ENCODE data around the gene SOCS2. TPM values are rescaled to one million over a fixed set of nuclear protein-coding genes. Genes with fewer than 3 reads are reported as not detected.

SOCS2 gene
- total and polyA plus RNA-seq, 2 of the 13 experiments (the other 11 are each of a cell fraction or from before 2014, with no cell fraction given) = 0.62 to 1.5 TPM

DNA sequence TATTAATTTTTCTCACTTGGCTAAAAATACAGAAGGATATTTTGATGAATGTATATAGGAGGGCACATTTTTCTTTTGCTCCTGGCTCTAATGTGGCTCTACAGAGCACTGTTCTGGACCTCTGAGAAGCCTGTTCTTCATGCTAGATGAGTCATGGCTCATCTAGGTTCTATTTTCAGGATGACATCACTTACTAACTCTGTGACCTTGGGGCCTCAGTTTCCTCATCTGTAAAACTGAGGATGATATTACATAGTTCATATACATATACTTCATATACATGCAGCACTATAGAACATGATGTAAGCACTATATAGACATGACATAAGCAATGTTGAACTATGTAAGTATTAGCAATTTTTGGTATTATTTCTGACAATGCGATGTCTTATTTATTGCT is 35.8 kb downstream of the SOCS2 start (continued):
- TF ChIP-seq, protein P1, sequence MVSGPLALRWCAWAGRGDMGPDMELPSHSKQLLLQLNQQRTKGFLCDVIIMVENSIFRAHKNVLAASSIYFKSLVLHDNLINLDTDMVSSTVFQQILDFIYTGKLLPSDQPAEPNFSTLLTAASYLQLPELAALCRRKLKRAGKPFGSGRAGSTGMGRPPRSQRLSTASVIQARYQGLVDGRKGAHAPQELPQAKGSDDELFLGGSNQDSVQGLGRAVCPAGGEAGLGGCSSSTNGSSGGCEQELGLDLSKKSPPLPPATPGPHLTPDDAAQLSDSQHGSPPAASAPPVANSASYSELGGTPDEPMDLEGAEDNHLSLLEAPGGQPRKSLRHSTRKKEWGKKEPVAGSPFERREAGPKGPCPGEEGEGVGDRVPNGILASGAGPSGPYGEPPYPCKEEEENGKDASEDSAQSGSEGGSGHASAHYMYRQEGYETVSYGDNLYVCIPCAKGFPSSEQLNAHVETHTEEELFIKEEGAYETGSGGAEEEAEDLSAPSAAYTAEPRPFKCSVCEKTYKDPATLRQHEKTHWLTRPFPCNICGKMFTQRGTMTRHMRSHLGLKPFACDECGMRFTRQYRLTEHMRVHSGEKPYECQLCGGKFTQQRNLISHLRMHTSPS (CRISPR knock-in tag; IDR thresholded peaks at IDR 0.05; ENCODE audit: low read depth) = no peak
- TF ChIP-seq, protein P2, sequence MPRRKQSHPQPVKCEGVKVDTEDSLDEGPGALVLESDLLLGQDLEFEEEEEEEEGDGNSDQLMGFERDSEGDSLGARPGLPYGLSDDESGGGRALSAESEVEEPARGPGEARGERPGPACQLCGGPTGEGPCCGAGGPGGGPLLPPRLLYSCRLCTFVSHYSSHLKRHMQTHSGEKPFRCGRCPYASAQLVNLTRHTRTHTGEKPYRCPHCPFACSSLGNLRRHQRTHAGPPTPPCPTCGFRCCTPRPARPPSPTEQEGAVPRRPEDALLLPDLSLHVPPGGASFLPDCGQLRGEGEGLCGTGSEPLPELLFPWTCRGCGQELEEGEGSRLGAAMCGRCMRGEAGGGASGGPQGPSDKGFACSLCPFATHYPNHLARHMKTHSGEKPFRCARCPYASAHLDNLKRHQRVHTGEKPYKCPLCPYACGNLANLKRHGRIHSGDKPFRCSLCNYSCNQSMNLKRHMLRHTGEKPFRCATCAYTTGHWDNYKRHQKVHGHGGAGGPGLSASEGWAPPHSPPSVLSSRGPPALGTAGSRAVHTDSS (CRISPR knock-in tag; conservative IDR thresholded peaks at IDR 0.05) = no peak
- TF ChIP-seq ZSCAN30 (CRISPR knock-in tag; IDR thresholded peaks at IDR 0.05) = no peak

DNA sequence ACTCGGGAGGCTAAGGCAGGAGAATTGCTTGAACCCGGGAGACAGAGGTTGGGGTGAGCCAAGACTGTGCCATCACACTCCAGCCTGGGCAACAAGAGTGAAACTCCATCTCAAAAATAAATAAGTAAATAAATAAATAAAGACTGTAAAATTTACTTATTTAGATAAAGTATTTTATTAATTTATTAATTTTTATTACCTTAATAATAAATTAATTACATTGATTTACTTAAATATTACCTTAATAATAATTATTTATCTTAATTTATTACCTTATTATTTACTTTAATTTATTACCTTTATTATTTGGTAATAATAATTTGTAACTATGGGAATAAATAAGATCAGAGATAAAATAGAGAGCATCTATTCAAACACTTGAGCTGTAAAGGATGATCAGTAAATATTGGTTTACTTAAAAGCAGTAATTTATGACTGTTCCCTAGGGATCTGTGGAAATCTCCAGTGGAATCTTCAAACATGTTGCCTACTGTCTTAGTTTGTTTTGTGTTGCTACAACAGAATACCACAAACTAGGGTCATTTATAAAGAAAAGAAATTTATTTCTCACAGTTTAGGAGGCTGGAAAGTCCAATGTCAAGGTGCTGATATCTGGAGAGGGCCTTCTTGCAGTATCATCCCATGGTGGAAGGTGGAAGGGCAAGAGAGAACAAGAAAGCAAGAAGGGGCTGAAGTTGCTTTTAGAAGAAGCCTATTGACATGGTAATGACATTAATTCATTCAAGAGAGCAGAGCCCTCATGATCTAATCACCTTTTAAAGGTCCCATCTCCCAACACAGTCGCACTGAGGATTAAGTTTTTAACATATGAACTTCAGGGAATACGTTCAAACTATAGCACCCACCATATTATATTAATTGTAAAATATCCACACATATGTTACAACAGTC is 37.1 kb downstream of the SOCS2 start:
- Histone ChIP-seq H2AFZ (ENCODE audit: low read length) (no peak overlapping the region), H3K9me3 (ENCODE audit: low read length) (no peaks in the 10 kb centered on the region), H3K36me3 (replicated peaks in 1 of 2; ENCODE audit: control insufficient read depth in 1 of 2, insufficient read depth in 2 of 2, low read length in 2 of 2) (no peaks in the 10 kb centered on the region), H3K27ac (ENCODE audit: extremely low read length, insufficient read depth, low read length) (no peak overlapping the region), H3K4me1 (ENCODE audit: insufficient read depth, low read length) (no peaks in the 10 kb centered on the region), H3K4me3 (replicated peaks in 1 of 3; ENCODE audit: insufficient read depth in 1 of 3, low read depth in 2 of 3, low read length in 3 of 3) (no peak overlapping the region), H4K20me1 (ENCODE audit: insufficient read depth, low read length) (no peaks in the 10 kb centered on the region), H3K4me2 (ENCODE audit: low read depth, low read length) (no peak overlapping the region), H3K27me3 (ENCODE audit: control insufficient read depth in 1 of 2, insufficient read depth in 2 of 2, low read length in 2 of 2) (peaks cover 0 to 4% of the 10 kb centered on the region in 2 experiments; a peak in 1 of 5 replicates), H3K79me2 (ENCODE audit: insufficient read depth, low read length) (no peaks in the 10 kb centered on the region), H3K9ac (ENCODE audit: insufficient read depth, low read depth, low read length) (no peak overlapping the region)
- FAIRE-seq (no peak), DNase-seq (ENCODE audit: low spot score) (no peak), ATAC-seq (no peak)
- no peak for TF ChIP-seq THAP9 (CRISPR knock-in tag; IDR thresholded peaks at IDR 0.05; ENCODE audit: borderline replicate concordance)
- TF ChIP-seq RAD21 (CRISPR knock-in tag; IDR thresholded peaks at IDR 0.05) = no peak
- WGBS (ENCODE audit: low lambda C conversion rate) = 16% methylated on average over 4 of the region's 4 CpGs
- intact Hi-C loops (cut with micrococcal nuclease; ENCODE audit: unreplicated experiment) (no loop called here), in situ Hi-C loops (cut with HindIII; ENCODE audit: extremely low pct_ligation_motif_present, low pct_unique_long_range_greater_than_20kb) (no loop called here)
- no TSS peak for BruUV-seq (replicated peaks)
- ChIA-PET POLR2A (no interaction called here), CTCF (ENCODE audit: low intra/inter-chr PET ratio, low total read pairs) (no interaction called here)
